ENCODE data around the gene SLC10A7. TPM values are rescaled to one million over a fixed set of nuclear protein-coding genes. Genes with fewer than 3 reads are reported as not detected.

SLC10A7 gene
- total RNA-seq, 4 donors from 2014 or later = 5.6 to 12.8 (median 6.8) TPM

GRCh38 chr4:146450524-146450923, 71.2 kb downstream of the SLC10A7 start:
- no peaks in the 10 kb centered on the region for H3K27me3 ChIP-seq

GRCh38 chr4:146446555-146446954, 75.2 kb downstream of the SLC10A7 start:
- Histone ChIP-seq H3K36me3 (peaks cover 0 to 8% of the 10 kb centered on the region in 2 donors), H3K4me1 (no peaks in the 10 kb centered on the region), H3K9me3 (no peaks in the 10 kb centered on the region), H3K4me3 (no peak overlapping the region), H3K27ac (no peak overlapping the region), H3K27me3 (no peaks in the 10 kb centered on the region)
- TF ChIP-seq POLR2A (IDR thresholded peaks at IDR 0.05) = no peak
- no peak for TF ChIP-seq CTCF (IDR thresholded peaks at IDR 0.05)
- no peak for TF ChIP-seq EP300 (IDR thresholded peaks at IDR 0.05)
- WGBS, 2 donors (ENCODE audit: low coverage in 1 of 2) = 90% methylated on average over 3 of the region's 4 CpGs
- ATAC-seq = no peak

More at GRCh38 chr4:146450524-146450923, 71.2 kb downstream of the SLC10A7 start:
- Histone ChIP-seq H3K4me1 (no peaks in the 10 kb centered on the region), H3K4me3 (no peak overlapping the region), H3K9me3 (no peaks in the 10 kb centered on the region), H3K27ac (no peak overlapping the region), H3K36me3 (peaks cover 0 to 4% of the 10 kb centered on the region in 2 donors)
- ATAC-seq = no peak
- no peak for TF ChIP-seq EP300 (IDR thresholded peaks at IDR 0.05)
- no peak for TF ChIP-seq POLR2A (IDR thresholded peaks at IDR 0.05)
- TF ChIP-seq POLR2AphosphoS5 (IDR thresholded peaks at IDR 0.05) = no peak
- TF ChIP-seq CTCF (IDR thresholded peaks at IDR 0.05) = no peak

GRCh38 chr4:146445198-146446150, 76.3 kb downstream of the SLC10A7 start:
- ATAC-seq = no peak

GRCh38 chr4:146443525-146443924, 78.2 kb downstream of the SLC10A7 start:
- ATAC-seq = no peak

More at GRCh38 chr4:146445198-146446150, 76.3 kb downstream of the SLC10A7 start:
- H3K27me3 ChIP-seq = no peaks in the 10 kb centered on the region
- no peak overlapping the region for H3K4me3 ChIP-seq
- no peaks in the 10 kb centered on the region for H3K4me1 ChIP-seq
- TF ChIP-seq EP300 (IDR thresholded peaks at IDR 0.05) = no peak
- TF ChIP-seq POLR2A (IDR thresholded peaks at IDR 0.05) = no peak
- no peak for TF ChIP-seq POLR2AphosphoS5 (IDR thresholded peaks at IDR 0.05)
- no peak for TF ChIP-seq CTCF (IDR thresholded peaks at IDR 0.05)
- H3K36me3 ChIP-seq = peaks cover 0 to 8% of the 10 kb centered on the region in 2 donors
- no peak overlapping the region for H3K27ac ChIP-seq
- 94 to 99% methylated on average over 15 to 20 of the region's 37 CpGs for WGBS, 2 donors (ENCODE audit: low coverage in 1 of 2)
- no peaks in the 10 kb centered on the region for H3K9me3 ChIP-seq

More at GRCh38 chr4:146443525-146443924, 78.2 kb downstream of the SLC10A7 start:
- 67 to 78% methylated on average over 2 of the region's 2 CpGs for WGBS, 2 donors (ENCODE audit: low coverage in 1 of 2)
- Histone ChIP-seq H3K27me3 (no peaks in the 10 kb centered on the region), H3K27ac (no peak overlapping the region), H3K4me3 (no peak overlapping the region), H3K4me1 (peaks cover 0 to 8% (median 3%) of the 10 kb centered on the region in 3 donors), H3K9me3 (no peaks in the 10 kb centered on the region), H3K36me3 (peaks cover 0 to 8% of the 10 kb centered on the region in 2 donors)
- TF ChIP-seq POLR2A (IDR thresholded peaks at IDR 0.05) = no peak
- TF ChIP-seq POLR2AphosphoS5 (IDR thresholded peaks at IDR 0.05) = no peak
- no peak for TF ChIP-seq EP300 (IDR thresholded peaks at IDR 0.05)
- TF ChIP-seq CTCF (IDR thresholded peaks at IDR 0.05) = no peak
